GM12875 (cell line): Measurements from ENCODE around the gene LMNA.

ENCODE experiments used
- H3K4me3 ChIP-seq: one replicate; pipeline ENCODE4 v1.5.1; 2011; ENCODE audit warnings: low read depth, low read length, control low read depth
- TF ChIP-seq, protein P1 (sequence below): IDR thresholded peaks from 2 replicates; pipeline ENCODE4 v1.5.1; 2011; ENCODE audit warnings: low read depth, mild to moderate bottlenecking, control low read depth, inconsistent platforms, low read length, moderate library complexity, borderline replicate concordance; ENCODE audit not compliant: insufficient read depth

Gene LMNA

DNA sequence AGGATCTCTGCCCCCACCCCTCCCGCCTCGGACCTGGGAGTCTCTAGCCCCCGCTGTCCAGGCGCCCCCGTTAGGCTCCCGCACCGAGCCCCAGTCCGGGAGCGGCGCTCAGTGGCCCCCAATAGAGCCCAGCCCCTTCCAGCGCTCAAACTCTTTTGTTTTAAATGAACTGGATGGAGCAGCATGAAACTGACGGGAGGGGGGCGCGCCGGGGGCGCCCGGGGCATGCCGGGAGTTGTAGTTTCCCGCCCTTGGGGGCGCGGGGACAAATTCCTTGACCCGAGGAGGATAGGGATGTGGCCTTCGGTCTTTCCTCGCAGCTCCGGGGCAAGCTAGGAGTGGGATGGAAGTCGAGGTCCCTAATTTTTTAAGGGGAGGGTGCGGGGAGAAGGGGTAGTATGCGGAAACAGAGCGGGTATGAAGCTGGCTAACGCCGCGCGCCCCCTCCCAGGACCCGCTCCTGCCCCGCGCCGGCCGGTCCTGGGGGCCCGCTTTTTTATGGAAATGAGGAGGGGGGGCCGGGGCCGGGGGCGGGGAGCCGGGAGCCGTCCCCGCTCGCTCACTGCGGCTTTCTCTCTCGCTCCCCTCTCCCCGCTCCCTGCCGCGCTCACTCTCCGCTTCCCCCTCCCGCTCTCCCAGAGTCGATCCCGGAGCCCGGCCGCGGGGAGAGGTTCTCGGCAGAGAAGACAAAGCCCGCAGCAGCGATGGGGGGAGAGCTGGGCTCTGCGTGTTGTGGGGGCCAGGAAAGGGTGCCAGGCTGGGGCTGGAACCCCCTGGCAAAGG is 32.0 kb upstream of the LMNA start, which contains the start of gene MEX3A:
MEX3A (minus strand) TSS at position 157 of the 783 bp plus-strand sequence. CDS start 467 bp downstream, outside the sequence.
- TF ChIP-seq, protein P1, sequence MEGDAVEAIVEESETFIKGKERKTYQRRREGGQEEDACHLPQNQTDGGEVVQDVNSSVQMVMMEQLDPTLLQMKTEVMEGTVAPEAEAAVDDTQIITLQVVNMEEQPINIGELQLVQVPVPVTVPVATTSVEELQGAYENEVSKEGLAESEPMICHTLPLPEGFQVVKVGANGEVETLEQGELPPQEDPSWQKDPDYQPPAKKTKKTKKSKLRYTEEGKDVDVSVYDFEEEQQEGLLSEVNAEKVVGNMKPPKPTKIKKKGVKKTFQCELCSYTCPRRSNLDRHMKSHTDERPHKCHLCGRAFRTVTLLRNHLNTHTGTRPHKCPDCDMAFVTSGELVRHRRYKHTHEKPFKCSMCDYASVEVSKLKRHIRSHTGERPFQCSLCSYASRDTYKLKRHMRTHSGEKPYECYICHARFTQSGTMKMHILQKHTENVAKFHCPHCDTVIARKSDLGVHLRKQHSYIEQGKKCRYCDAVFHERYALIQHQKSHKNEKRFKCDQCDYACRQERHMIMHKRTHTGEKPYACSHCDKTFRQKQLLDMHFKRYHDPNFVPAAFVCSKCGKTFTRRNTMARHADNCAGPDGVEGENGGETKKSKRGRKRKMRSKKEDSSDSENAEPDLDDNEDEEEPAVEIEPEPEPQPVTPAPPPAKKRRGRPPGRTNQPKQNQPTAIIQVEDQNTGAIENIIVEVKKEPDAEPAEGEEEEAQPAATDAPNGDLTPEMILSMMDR: no peak
- peak within 1 kb of the TSS; percentile 69 for H3K4me3 ChIP-seq

GRCh38 chr1:156083800-156084790 is 30.4 kb upstream of the LMNA start:
- TF ChIP-seq, protein P1: no peak

GRCh38 chr1:156086256-156086662 is 28.3 kb upstream of the LMNA start:
- TF ChIP-seq, protein P1: no peak
- no peak overlapping the region for H3K4me3 ChIP-seq

More at GRCh38 chr1:156083800-156084790, 30.4 kb upstream of the LMNA start:
- no peak overlapping the region for H3K4me3 ChIP-seq

DNA sequence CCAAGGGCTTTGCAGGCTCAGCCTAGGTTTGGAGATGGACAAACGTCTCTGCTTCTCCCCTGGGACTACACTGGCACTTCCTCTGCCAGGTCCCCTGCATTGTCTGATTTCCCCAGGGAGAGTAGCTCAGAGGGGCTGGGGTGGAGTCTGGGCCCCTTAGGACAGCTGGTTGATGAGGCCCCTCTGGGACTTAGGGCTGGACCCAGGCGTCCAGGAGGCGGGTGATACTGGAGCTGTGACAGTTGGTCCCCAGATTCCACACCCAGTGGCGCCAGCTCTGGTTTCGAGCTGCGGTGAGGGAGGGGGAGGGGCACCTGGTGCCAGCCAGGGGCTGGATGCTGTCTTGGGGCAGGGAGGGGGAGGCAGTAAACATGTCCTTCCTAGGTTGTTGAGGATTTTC is 24.8 kb upstream of the LMNA start:
- H3K4me3 ChIP-seq: no peak overlapping the region
- TF ChIP-seq, protein P1: no peak

- no peak overlapping the region for H3K4me3 ChIP-seq
Observed at GRCh38 chr1:156090138-156090839, 24.2 kb upstream of the LMNA start.

GRCh38 chr1:156090840-156091188 is 23.7 kb upstream of the LMNA start:
- TF ChIP-seq, protein P1: peak; percentile 76
- no peak overlapping the region for H3K4me3 ChIP-seq

More at GRCh38 chr1:156090138-156090839, 24.2 kb upstream of the LMNA start:
- TF ChIP-seq, protein P1: no peak
